Measurements from ENCODE around the gene EEPD1. TPM values are rescaled to one million over a fixed set of nuclear protein-coding genes. Genes with fewer than 3 reads are reported as not detected.

The EEPD1 gene
- total RNA-seq, 6 experiments from 2014 or later = 5.9 to 18.6 (median 10.6) TPM

- H3K4me3 ChIP-seq = no peak overlapping the region
- no peak overlapping the region for H3K27ac ChIP-seq
- intact Hi-C loops (cut with DNase I) = loop anchor here (5.0 to 10.0 kb wide), 2 partner anchors 327 to 330 kb away; no protein-coding TSS in a partner anchor
- ATAC-seq = peak; percentile 63 to 90 (median 68)
- H3K27me3 ChIP-seq = no peaks in the 10 kb centered on the region
- WGBS (ENCODE audit: insufficient coverage, low coverage, low lambda C conversion rate, missing lambda C conversion rate) = 23% methylated on average over 4 of the region's 15 CpGs
- H3K9me3 ChIP-seq = no peaks in the 10 kb centered on the region
- peak in 1 of 3 donors; percentile 40 for DNase-seq
- no peaks in the 10 kb centered on the region for H3K4me1 ChIP-seq
- TF ChIP-seq CTCF (IDR thresholded peaks at IDR 0.05) (peak; percentile 29 to 50 (median 34)), POLR2A (IDR thresholded peaks at IDR 0.05) (no peak)
- H3K36me3 ChIP-seq = no peaks in the 10 kb centered on the region
Measured at GRCh38 chr7:36312064-36312914, 159.2 kb downstream of the EEPD1 start.

DNA sequence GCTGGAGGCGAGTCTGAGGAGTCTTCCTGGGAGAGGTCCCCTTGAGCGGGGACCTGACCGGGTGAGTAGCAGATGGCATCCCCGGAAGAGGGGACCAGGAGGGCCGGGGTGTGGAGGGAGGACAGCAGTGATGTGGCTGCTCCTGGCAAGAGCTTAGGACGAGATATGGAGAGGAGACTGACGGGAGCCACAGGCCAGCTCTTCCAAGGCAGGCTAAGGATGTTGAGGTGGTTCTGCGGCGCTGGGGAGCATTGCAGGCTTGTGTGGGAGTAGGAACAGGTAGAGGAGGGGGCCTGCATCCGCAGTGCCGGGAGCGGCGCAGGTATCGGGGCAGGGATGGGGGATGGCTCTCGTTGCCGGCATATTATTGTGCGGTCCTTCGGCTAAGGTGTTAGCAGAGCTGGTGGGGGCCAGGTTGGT is 159.9 kb downstream of the EEPD1 start:
- ATAC-seq = no peak

DNA sequence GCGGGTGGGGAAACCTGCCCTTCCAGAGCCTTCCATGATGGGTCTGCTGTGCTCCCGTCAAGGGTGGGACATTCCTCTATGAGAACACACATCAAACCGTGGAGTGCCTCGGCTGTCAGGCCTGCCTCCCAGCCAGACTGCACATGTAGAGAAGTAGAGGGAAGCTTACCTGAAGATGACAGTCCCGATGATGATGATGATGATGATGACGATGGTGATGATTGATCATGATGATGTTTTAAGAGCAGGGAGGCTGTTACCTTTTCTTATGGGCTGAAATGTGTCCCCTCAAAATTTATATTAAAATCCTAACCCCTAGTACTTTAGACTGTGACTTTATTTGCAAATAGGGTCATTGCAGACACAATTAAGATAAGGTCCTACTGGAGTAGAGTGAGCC is 160.6 kb downstream of the EEPD1 start:
- 94% methylated on average over 6 of the region's 6 CpGs for WGBS (ENCODE audit: insufficient coverage, low coverage, low lambda C conversion rate, missing lambda C conversion rate)
- no peaks in the 10 kb centered on the region for H3K9me3 ChIP-seq
- ATAC-seq (no peak), DNase-seq (no peak)
- H3K27me3 ChIP-seq = no peaks in the 10 kb centered on the region
- no peak overlapping the region for H3K4me3 ChIP-seq
- no peak overlapping the region for H3K27ac ChIP-seq
- no peaks in the 10 kb centered on the region for H3K36me3 ChIP-seq
- TF ChIP-seq CTCF (IDR thresholded peaks at IDR 0.05) = no peak
- TF ChIP-seq POLR2A (IDR thresholded peaks at IDR 0.05) = no peak
- intact Hi-C loops (cut with DNase I) = loop anchor here (5.0 to 10.0 kb wide), 2 partner anchors 329 to 331 kb away; no protein-coding TSS in a partner anchor
- no peaks in the 10 kb centered on the region for H3K4me1 ChIP-seq

More for the DNA sequence above, 159.9 kb downstream of the EEPD1 start:
- TF ChIP-seq POLR2A (IDR thresholded peaks at IDR 0.05) = no peak
- TF ChIP-seq CTCF (IDR thresholded peaks at IDR 0.05) = no peak
- Histone ChIP-seq H3K4me3 (no peak overlapping the region), H3K9me3 (no peaks in the 10 kb centered on the region), H3K4me1 (no peaks in the 10 kb centered on the region), H3K27ac (no peak overlapping the region), H3K27me3 (no peaks in the 10 kb centered on the region), H3K36me3 (no peaks in the 10 kb centered on the region)
- intact Hi-C loops (cut with DNase I) = loop anchor here (5.0 to 10.0 kb wide), 2 partner anchors 328 to 331 kb away; no protein-coding TSS in a partner anchor
- 93% methylated on average over 5 of the region's 18 CpGs for WGBS (ENCODE audit: insufficient coverage, low coverage, low lambda C conversion rate, missing lambda C conversion rate)
- no peak for DNase-seq

DNA sequence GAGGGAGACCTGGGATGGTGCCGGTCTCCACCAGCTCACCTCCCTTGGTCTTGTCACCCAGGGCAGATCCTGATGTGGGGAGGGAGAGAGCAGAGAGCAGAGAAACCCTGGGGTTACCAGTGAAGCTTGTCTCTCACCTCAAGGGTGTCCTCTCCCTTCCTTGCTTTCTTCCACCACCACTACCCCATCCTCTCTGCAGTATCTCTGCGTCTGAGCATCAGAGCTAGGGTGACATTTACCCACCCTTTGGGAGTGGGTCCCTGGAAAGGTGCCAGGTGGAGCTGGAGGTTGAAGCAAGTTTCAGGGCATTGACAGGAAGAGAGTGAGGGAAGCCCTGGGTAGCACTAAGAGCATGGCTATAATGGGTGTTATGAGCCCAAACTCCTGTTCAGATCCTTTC is 161.4 kb downstream of the EEPD1 start:
- no peaks in the 10 kb centered on the region for H3K4me1 ChIP-seq
- no CpG with 5 or more reads among the region's 2 CpGs for WGBS (ENCODE audit: insufficient coverage, low coverage, low lambda C conversion rate, missing lambda C conversion rate)
- intact Hi-C loops (cut with DNase I) = loop anchor here (5.0 to 10.0 kb wide), 2 partner anchors 330 to 332 kb away; no protein-coding TSS in a partner anchor
- H3K9me3 ChIP-seq = no peaks in the 10 kb centered on the region
- ATAC-seq (no peak), DNase-seq (no peak)
- H3K4me3 ChIP-seq = no peak overlapping the region
- no peaks in the 10 kb centered on the region for H3K36me3 ChIP-seq
- H3K27me3 ChIP-seq = no peaks in the 10 kb centered on the region
- no peak for TF ChIP-seq CTCF (IDR thresholded peaks at IDR 0.05)
- H3K27ac ChIP-seq = no peak overlapping the region
